ENCODE measurements around the gene ARSB.

- TF ChIP-seq, protein P1, sequence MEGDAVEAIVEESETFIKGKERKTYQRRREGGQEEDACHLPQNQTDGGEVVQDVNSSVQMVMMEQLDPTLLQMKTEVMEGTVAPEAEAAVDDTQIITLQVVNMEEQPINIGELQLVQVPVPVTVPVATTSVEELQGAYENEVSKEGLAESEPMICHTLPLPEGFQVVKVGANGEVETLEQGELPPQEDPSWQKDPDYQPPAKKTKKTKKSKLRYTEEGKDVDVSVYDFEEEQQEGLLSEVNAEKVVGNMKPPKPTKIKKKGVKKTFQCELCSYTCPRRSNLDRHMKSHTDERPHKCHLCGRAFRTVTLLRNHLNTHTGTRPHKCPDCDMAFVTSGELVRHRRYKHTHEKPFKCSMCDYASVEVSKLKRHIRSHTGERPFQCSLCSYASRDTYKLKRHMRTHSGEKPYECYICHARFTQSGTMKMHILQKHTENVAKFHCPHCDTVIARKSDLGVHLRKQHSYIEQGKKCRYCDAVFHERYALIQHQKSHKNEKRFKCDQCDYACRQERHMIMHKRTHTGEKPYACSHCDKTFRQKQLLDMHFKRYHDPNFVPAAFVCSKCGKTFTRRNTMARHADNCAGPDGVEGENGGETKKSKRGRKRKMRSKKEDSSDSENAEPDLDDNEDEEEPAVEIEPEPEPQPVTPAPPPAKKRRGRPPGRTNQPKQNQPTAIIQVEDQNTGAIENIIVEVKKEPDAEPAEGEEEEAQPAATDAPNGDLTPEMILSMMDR (conservative IDR thresholded peaks at IDR 0.05): no peak
- no peak for TF ChIP-seq EZH2 (IDR thresholded peaks at IDR 0.05; ENCODE audit: low read depth)
Measured at GRCh38 chr5:78929833-78930232, 55.3 kb downstream of the ARSB start.

All from PC-9 (cell line).